Mucosa of stomach (tissue), 1 donor: Measurements from ENCODE around the gene JAKMIP3.

Experiments used
- H3K27me3 ChIP-seq: one replicate; pipeline ENCODE4 v1.7.0; 2013; ENCODE audit warnings: mild to moderate bottlenecking, low read length; ENCODE audit not compliant: control insufficient read depth, insufficient read depth
- H3K36me3 ChIP-seq: one replicate; pipeline ENCODE4 v1.7.0; 2013; ENCODE audit warnings: low read length; ENCODE audit not compliant: control insufficient read depth, insufficient read depth
- H3K4me1 ChIP-seq: one replicate; pipeline ENCODE4 v1.7.0; 2013; ENCODE audit warnings: mild to moderate bottlenecking, low read length; ENCODE audit not compliant: control insufficient read depth, insufficient read depth
- H3K4me3 ChIP-seq: one replicate; pipeline ENCODE4 v1.7.0; 2013; ENCODE audit warnings: low read length
- H3K9ac ChIP-seq: one replicate; pipeline ENCODE4 v1.7.0; 2013; ENCODE audit warnings: mild to moderate bottlenecking, low read length, moderate library complexity
- H3K9me3 ChIP-seq: one replicate; pipeline ENCODE4 v1.7.0; 2013; ENCODE audit warnings: mild to moderate bottlenecking, low read length, moderate library complexity; ENCODE audit not compliant: control insufficient read depth
- donor health status: Pancreatic carcinoma.

JAKMIP3 gene

DNA sequence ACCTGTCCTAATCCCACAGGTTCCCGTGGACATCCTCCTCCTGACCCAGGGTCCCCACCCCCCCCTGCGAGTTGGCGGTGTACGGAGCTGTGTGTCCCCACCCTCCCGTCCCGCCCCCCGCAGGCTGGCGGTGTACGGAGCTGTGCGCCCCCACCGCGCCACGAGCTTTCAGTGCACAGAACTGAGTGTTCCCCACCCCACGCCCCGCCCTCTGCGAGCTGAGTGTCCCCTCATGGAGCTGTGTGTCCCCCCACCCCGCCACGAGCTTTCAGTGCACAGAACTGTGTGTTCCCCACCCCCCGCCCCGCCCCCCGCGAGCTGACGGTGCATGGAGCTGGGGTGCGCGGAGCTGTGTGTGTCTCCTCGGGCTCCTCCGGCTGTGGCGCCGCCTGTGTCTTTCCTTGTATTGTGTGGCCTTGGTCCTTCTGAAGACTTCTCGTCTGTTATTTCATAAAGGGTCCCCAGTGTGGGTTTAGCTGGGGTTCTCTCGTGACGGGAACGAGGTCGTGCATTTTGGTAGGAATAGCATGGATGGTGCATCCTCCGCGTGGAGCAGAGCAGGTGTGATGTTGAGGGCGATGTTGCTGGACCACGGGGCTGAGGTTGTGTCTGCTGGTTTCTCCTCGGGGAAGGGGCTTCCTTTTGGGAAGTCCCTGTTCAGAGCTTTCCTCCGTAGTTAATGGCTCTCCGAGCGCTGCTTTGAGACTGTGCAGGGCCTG, 18.0 kb upstream of the JAKMIP3 start:
- Histone ChIP-seq H3K27me3 (peaks cover 10% of the 10 kb centered on the region), H3K36me3 (no peaks in the 10 kb centered on the region), H3K4me1 (peaks cover 4% of the 10 kb centered on the region)

GRCh38 chr10:132048294-132048667, 17.5 kb upstream of the JAKMIP3 start:
- Histone ChIP-seq H3K9me3 (peaks cover 5% of the 10 kb centered on the region), H3K27me3 (peaks cover 10% of the 10 kb centered on the region), H3K9ac (no peak overlapping the region), H3K4me1 (peaks cover 4% of the 10 kb centered on the region), H3K36me3 (no peaks in the 10 kb centered on the region), H3K4me3 (no peak overlapping the region)

More for the DNA sequence above, 18.0 kb upstream of the JAKMIP3 start:
- Histone ChIP-seq H3K4me3 (no peak overlapping the region), H3K9ac (no peak overlapping the region), H3K9me3 (peaks cover 5% of the 10 kb centered on the region)

DNA sequence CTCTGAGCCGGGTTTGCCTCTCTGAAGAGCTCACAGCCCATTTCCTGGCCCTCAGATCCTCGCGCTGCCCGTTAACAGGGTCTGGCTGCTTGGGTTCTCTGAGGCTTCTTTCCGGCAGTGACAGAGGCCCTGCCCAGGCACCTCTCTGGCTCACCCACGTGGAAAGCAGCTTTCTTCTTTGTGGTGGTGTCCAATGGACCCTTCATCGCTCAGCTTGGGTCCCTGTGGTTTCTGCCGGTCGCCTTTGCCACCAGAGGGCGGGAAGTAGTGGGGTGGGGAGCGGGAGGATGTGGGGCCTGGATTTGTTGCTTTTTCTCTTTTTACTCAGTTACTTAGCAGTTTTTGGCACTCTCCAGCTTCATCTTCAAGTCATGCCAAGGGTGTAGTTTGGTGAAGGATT, 15.6 kb upstream of the JAKMIP3 start:
- Histone ChIP-seq H3K36me3 (no peaks in the 10 kb centered on the region), H3K4me3 (no peak overlapping the region), H3K27me3 (no peaks in the 10 kb centered on the region), H3K9ac (no peak overlapping the region), H3K9me3 (peaks cover 5% of the 10 kb centered on the region), H3K4me1 (peaks cover 4% of the 10 kb centered on the region)

GRCh38 chr10:132052124-132052523, 13.6 kb upstream of the JAKMIP3 start:
- Histone ChIP-seq H3K36me3 (no peaks in the 10 kb centered on the region), H3K4me3 (no peak overlapping the region), H3K9me3 (peaks cover 5% of the 10 kb centered on the region), H3K9ac (no peak overlapping the region), H3K4me1 (peaks cover 2% of the 10 kb centered on the region), H3K27me3 (no peaks in the 10 kb centered on the region)

DNA sequence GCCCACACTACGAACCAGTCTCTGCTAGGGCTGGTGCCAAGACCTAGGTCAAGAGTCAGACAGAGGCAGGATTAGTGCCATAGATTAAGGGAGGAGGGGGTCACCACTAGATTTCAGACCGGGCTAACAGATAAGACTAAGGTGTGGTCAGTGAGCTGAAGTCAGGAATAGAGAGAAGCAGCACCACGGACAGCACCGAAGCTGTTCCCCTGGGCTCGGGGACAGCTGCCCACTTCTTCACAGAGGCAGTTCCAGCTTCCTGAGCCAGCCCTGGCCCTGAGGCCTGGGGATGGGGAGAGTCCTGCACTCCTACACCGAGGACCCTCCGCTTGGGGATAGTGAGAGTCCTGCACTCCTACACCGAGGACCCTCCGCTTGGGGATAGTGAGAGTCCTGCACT, 11.2 kb upstream of the JAKMIP3 start:
- Histone ChIP-seq H3K27me3 (no peaks in the 10 kb centered on the region), H3K9me3 (peaks cover 5% of the 10 kb centered on the region), H3K9ac (no peak overlapping the region), H3K36me3 (no peaks in the 10 kb centered on the region), H3K4me1 (no peaks in the 10 kb centered on the region), H3K4me3 (no peak overlapping the region)

- H3K27me3 ChIP-seq: no peaks in the 10 kb centered on the region
- no peak overlapping the region for H3K9ac ChIP-seq
- H3K4me1 ChIP-seq: no peaks in the 10 kb centered on the region
- H3K36me3 ChIP-seq: no peaks in the 10 kb centered on the region
- H3K4me3 ChIP-seq: no peak overlapping the region
- peaks cover 5% of the 10 kb centered on the region for H3K9me3 ChIP-seq
These were observed 10.1 kb upstream of the JAKMIP3 start for GRCh38 chr10:132055616-132056015.

GRCh38 chr10:132056663-132057062, 9.1 kb upstream of the JAKMIP3 start:
- Histone ChIP-seq H3K36me3 (no peaks in the 10 kb centered on the region), H3K4me3 (no peak overlapping the region), H3K27me3 (no peaks in the 10 kb centered on the region)

DNA sequence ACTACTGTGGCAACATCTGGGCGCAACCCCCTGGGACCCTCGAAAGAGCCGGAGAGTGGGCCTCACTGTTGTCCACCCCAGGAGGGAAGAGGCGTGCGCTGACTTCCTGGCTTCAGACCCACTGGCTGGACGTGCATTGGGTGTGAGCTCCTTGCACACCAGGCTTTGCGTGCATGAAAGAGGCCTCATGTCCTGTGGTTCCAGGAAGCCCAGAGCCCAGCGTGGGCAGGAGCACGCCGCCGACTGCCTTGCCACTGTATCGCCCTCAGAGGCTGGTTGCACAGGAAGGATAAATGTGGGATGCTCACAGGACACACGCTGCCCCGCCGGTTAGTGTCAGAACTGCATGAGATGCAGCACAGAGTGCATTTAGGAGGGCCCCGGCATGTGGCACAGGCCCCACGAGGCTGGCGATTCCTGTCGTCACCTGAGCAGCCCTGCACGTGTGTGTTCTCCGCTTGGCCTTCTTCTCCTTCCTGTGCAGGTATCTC, 8.5 kb upstream of the JAKMIP3 start:
- peaks cover 2% of the 10 kb centered on the region for H3K9me3 ChIP-seq
- no peaks in the 10 kb centered on the region for H3K27me3 ChIP-seq
- no peak overlapping the region for H3K9ac ChIP-seq
- no peaks in the 10 kb centered on the region for H3K4me1 ChIP-seq
- no peak overlapping the region for H3K4me3 ChIP-seq
- H3K36me3 ChIP-seq: no peaks in the 10 kb centered on the region

More at GRCh38 chr10:132056663-132057062, 9.1 kb upstream of the JAKMIP3 start:
- Histone ChIP-seq H3K4me1 (no peaks in the 10 kb centered on the region), H3K9me3 (peaks cover 5% of the 10 kb centered on the region), H3K9ac (no peak overlapping the region)

DNA sequence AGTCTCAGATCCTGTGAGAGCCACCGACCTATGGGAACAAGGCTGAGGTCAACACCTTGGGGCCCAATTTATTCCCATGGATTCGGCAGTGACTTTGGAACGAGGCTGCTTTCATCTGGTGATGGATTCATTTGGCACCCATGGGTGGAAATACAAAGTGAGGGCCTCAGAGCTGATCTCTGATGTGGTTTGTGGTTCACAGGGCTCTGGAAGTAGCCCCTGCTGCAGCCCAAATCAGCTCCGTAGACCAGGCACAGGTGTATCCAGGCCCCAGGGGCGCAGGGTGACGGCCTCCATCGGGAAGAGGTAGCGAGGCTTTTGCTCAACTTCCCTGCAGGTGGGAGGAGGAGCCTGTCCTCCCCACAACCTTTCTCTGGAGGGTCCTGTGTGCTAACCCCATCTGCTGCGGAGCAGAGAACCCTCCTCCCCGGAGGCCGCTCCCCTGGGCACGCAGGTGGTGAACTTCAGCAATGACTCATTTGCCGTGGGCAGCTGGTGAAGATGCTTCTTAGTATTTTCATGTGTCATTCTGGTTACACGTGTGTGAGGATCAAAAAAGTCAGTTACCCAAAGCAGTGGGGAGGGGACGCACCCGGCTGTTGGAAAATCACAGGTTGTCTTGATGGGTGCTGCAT, 7.5 kb upstream of the JAKMIP3 start:
- H3K36me3 ChIP-seq: no peaks in the 10 kb centered on the region
- no peak overlapping the region for H3K4me3 ChIP-seq

GRCh38 chr10:132058793-132059759, 6.7 kb upstream of the JAKMIP3 start:
- Histone ChIP-seq H3K36me3 (no peaks in the 10 kb centered on the region), H3K4me1 (no peaks in the 10 kb centered on the region), H3K9ac (no peak overlapping the region), H3K4me3 (no peak overlapping the region), H3K27me3 (no peaks in the 10 kb centered on the region), H3K9me3 (no peaks in the 10 kb centered on the region)

More for the DNA sequence above, 7.5 kb upstream of the JAKMIP3 start:
- Histone ChIP-seq H3K4me1 (no peaks in the 10 kb centered on the region), H3K9me3 (no peaks in the 10 kb centered on the region), H3K9ac (no peak overlapping the region), H3K27me3 (no peaks in the 10 kb centered on the region)

- Histone ChIP-seq H3K27me3 (no peaks in the 10 kb centered on the region), H3K9ac (no peak overlapping the region), H3K4me1 (no peaks in the 10 kb centered on the region), H3K36me3 (no peaks in the 10 kb centered on the region), H3K4me3 (no peak overlapping the region), H3K9me3 (no peaks in the 10 kb centered on the region)
These were observed 5.8 kb upstream of the JAKMIP3 start for GRCh38 chr10:132059760-132060508.
